T-cell (primary cell): ENCODE results near the gene CAMK4. TPM values are rescaled to one million over a fixed set of nuclear protein-coding genes. Genes with fewer than 3 reads are reported as not detected.

ENCODE experiments used
- ATAC-seq, 4 experiments: fragments of 200-7000 bp in 3 of 4; fragments of 150-1000 bp in 1 of 4; cut with Tn5 transposase; replicated peaks in 1 of 4; 1 replicate in 3 of 4; 2 replicates in 1 of 4; pipeline ENCODE4 v1.10.0; 2021; ENCODE audit warnings: moderate library complexity in 3 of 4, mild to moderate bottlenecking in 2 of 4, moderate number of reproducible peaks in 1 of 4
- CTCF ChIA-PET, 2 donors: fragments of 300-600 bp; sonication (Branson Sonifier 250); formaldehyde crosslinking; loops; one replicate each; lab custom pipeline; 2022; ENCODE audit warnings: antibody characterized with exemption in 2 of 2; lab: Charles Lee
- POLR2A ChIA-PET, 2 donors: fragments of 300-600 bp; sonication (Branson Sonifier 250); formaldehyde crosslinking; loops; one replicate each; lab custom pipeline; 2022; ENCODE audit warnings: antibody characterized with exemption in 2 of 2; lab: Charles Lee
- DNase-seq, 35 experiments: peaks; one replicate each; pipeline versions ENCODE4 v3.0.0 to v3.0.0-alpha.2; 2013 to 2023
- H3K27ac ChIP-seq: one replicate; pipeline ENCODE4 v1.5.1; 2013; ENCODE audit warnings: low read length
- H3K27me3 ChIP-seq, 2 experiments: replicated peaks in 1 of 2; 1 replicate in 1 of 2; 2 replicates in 1 of 2; pipeline versions ENCODE4 v1.6.1 to v1.7.0; 2013; ENCODE audit warnings: low read length in 1 of 2, mixed read lengths in 1 of 2; ENCODE audit not compliant: control insufficient read depth in 2 of 2, insufficient read depth in 2 of 2; ENCODE audit errors: extremely low read depth in 1 of 2
- H3K36me3 ChIP-seq, 2 donors: 1 replicate in 1 of 2; 2 replicates in 1 of 2; pipeline versions ENCODE4 v1.6.1 to v1.7.0; 2013; ENCODE audit warnings: low read length in 1 of 2; ENCODE audit not compliant: control insufficient read depth in 2 of 2, insufficient read depth in 1 of 2; ENCODE audit errors: extremely low read depth in 1 of 2
- H3K4me1 ChIP-seq, 2 experiments: 1 replicate in 1 of 2; 2 replicates in 1 of 2; pipeline versions ENCODE4 v1.6.1 to v1.7.0; 2013; ENCODE audit warnings: low read length in 2 of 2, mixed read lengths in 1 of 2; ENCODE audit not compliant: insufficient read depth in 2 of 2, control insufficient read depth in 1 of 2; ENCODE audit errors: extremely low read depth in 1 of 2
- H3K4me3 ChIP-seq, 2 donors: 1 replicate in 1 of 2; 2 replicates in 1 of 2; pipeline versions ENCODE4 v1.5.1 to v1.7.0; 2013; ENCODE audit warnings: mild to moderate bottlenecking in 2 of 2, low read length in 1 of 2, moderate library complexity in 1 of 2; ENCODE audit not compliant: control insufficient read depth in 1 of 2; ENCODE audit errors: extremely low read depth in 1 of 2
- H3K9me3 ChIP-seq: 2 replicates; pipeline ENCODE4 v1.7.0; 2013
- H3K27ac Mint-ChIP-seq, 2 donors: one replicate each; pipeline ENCODE4 v1.8.0; 2020 to 2021; ENCODE audit warnings: mild to moderate bottlenecking in 2 of 2, mixed read lengths in 2 of 2
- H3K27me3 Mint-ChIP-seq, 2 donors: one replicate each; pipeline ENCODE4 v1.8.0; 2021 to 2022; ENCODE audit warnings: mixed read lengths in 2 of 2
- H3K36me3 Mint-ChIP-seq: one replicate; pipeline ENCODE4 v1.8.0; 2021; ENCODE audit warnings: mixed read lengths
- H3K4me1 Mint-ChIP-seq, 3 donors: one replicate each; pipeline ENCODE4 v1.8.0; 2020 to 2022; ENCODE audit warnings: mixed read lengths in 3 of 3, mild to moderate bottlenecking in 1 of 3
- H3K4me3 Mint-ChIP-seq, 3 donors: one replicate each; pipeline ENCODE4 v1.8.0; 2020 to 2022; ENCODE audit warnings: mild to moderate bottlenecking in 3 of 3, mixed read lengths in 3 of 3, moderate library complexity in 3 of 3
- H3K9me3 Mint-ChIP-seq, 3 donors: one replicate each; pipeline ENCODE4 v1.8.0; 2020 to 2022; ENCODE audit warnings: mixed read lengths in 3 of 3
- WGBS: methylation state at CpG from one replicate; pipeline ENCODE4 v1.1.5; 2013; ENCODE audit warnings: missing lambda C conversion rate; ENCODE audit not compliant: insufficient coverage; 5-methylcytosine and 5-hydroxymethylcytosine counted together
- total RNA-seq, 35 experiments: library from RNA in 6 of 35; stranded (reverse) in 6 of 35; fragments of 120-200 nt in 1 of 35; gene quantifications; one replicate each; pipeline versions ENCODE4 v1.2.1 to v1.2.4 and lab custom pipeline; 2013 to 2026

Gene CAMK4
- total RNA-seq, 5 donors from 2014 or later (not counting 1 experiment from before 2014, with no cell fraction given), result 120 to 274 (median 243) TPM

DNA sequence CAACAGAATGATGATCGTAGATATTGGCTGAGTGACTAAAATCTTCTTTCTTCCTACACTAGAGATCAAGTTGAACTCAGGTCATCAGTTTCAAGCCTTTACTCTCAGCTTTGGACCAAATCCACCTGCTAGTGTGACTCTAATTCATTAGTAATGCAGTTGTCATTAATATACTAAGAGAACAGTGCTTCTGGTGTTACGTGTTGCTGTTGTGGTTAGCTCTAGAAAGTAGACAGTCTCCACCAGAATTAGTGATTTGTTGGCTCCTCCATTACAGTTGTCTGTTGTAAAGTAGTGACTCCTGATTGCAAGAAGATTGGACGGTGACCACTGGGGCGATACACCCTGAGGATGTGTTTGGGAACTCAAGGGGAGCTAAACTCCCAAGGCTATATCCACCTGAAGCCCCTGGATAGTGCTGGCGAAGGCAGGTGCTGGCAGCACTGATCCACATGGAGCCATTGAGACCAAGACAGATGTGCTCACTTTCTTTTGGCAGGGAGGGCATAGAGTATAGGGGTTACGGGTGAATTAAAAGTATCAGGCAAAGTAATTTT, 3.1 kb downstream of the CAMK4 start:
- peaks cover 37 to 62% of the 10 kb centered on the region in 2 experiments for H3K4me1 ChIP-seq
- H3K27me3 ChIP-seq, result no peaks in the 10 kb centered on the region
- Mint-ChIP-seq H3K9me3 (no peaks in the 10 kb centered on the region), H3K27ac (peak overlapping the region; percentile 97 to 98), H3K27me3 (no peaks in the 10 kb centered on the region), H3K4me3 (peak overlapping the region; percentile 97 to 98 (median 98)), H3K4me1 (peaks cover 56 to 75% (median 64%) of the 10 kb centered on the region in 3 donors), H3K36me3 (peaks cover 33% of the 10 kb centered on the region)
- peak overlapping the region; percentile 78 for H3K27ac ChIP-seq
- ChIA-PET CTCF (interaction anchor here (0.8 to 4.1 kb wide), 4 partner anchors 8 to 51 kb away, joined by 3 to 31 read pairs (median 6); no protein-coding TSS in a partner anchor), POLR2A (interaction anchor here (0.6 to 1.2 kb wide), 4 partner anchors 8 to 26 kb away, joined by 3 read pairs; no protein-coding TSS in a partner anchor)
- H3K4me3 ChIP-seq, result peak overlapping the region; percentile 77 to 94
- 38% methylated on average over 3 of the region's 6 CpGs for WGBS
- no peaks in the 10 kb centered on the region for H3K9me3 ChIP-seq
- peak in 2 of 35 experiments; percentile 15 to 28 for DNase-seq
- no peak for ATAC-seq
- peaks cover 0 to 4% of the 10 kb centered on the region in 2 donors for H3K36me3 ChIP-seq

DNA sequence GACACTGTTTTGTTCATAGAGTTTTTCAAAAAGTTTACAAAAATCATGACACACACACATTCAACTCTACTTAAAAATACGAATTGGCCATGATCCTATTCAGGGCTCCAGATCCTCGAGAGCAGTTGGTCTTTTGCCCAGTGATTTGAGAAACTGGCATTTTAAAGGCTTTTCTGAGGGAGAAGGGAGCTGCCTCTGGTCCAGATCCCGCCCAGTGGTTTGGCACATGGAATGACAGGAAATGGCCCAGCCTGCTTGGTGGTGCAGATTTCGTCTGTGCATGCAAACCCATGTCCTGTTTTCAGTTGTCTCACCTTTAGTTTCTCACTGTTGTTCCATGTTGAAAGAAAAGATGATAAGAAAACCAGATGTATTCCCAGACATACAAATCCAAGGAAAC, 3.6 kb downstream of the CAMK4 start:
- H3K27ac ChIP-seq, result peak overlapping the region; percentile 78
- peaks cover 42 to 67% of the 10 kb centered on the region in 2 experiments for H3K4me1 ChIP-seq
- H3K9me3 ChIP-seq, result no peaks in the 10 kb centered on the region
- peaks cover 0 to 4% of the 10 kb centered on the region in 2 donors for H3K36me3 ChIP-seq
- ChIA-PET POLR2A (interaction anchor here in 1 of 2 donors (1.2 kb wide), 1 partner anchor 12 kb away, joined by 3 read pairs; no protein-coding TSS in a partner anchor), CTCF (interaction anchor here (0.8 to 1.3 kb wide), 2 partner anchors 8 to 16 kb away, joined by 3 to 4 read pairs; no protein-coding TSS in a partner anchor)
- Mint-ChIP-seq H3K4me1 (peaks cover 61 to 79% (median 68%) of the 10 kb centered on the region in 3 donors), H3K27me3 (no peaks in the 10 kb centered on the region), H3K27ac (peak overlapping the region; percentile 97 to 98), H3K4me3 (peak overlapping the region; percentile 97 to 98 (median 98)), H3K36me3 (peaks cover 33% of the 10 kb centered on the region), H3K9me3 (no peaks in the 10 kb centered on the region)
- DNase-seq (peak in 16 of 35 experiments; percentile 15 to 63 (median 33)), ATAC-seq (no peak)
- WGBS, result 0% methylated on average over 2 of the region's 4 CpGs
- no peaks in the 10 kb centered on the region for H3K27me3 ChIP-seq
- H3K4me3 ChIP-seq, result peak overlapping the region; percentile 77 to 94

- no peaks in the 10 kb centered on the region for H3K9me3 Mint-ChIP-seq
- Histone ChIP-seq H3K4me1 (peaks cover 39 to 72% of the 10 kb centered on the region in 2 experiments), H3K36me3 (peaks cover 0 to 4% of the 10 kb centered on the region in 2 donors), H3K9me3 (no peaks in the 10 kb centered on the region), H3K4me3 (peak overlapping the region; percentile 16 to 66), H3K27ac (peak overlapping the region; percentile 78), H3K27me3 (no peaks in the 10 kb centered on the region)
- H3K27me3 Mint-ChIP-seq, result no peaks in the 10 kb centered on the region
- CTCF ChIA-PET, result interaction anchor here (1.0 to 2.9 kb wide), 3 partner anchors 26 to 71 kb away, joined by 3 to 15 read pairs (median 4); no protein-coding TSS in a partner anchor
- peaks cover 58 to 80% (median 67%) of the 10 kb centered on the region in 3 donors for H3K4me1 Mint-ChIP-seq
- POLR2A ChIA-PET, result interaction anchor here (0.5 to 0.7 kb wide), 2 partner anchors 8 to 115 kb away, joined by 3 read pairs; no protein-coding TSS in a partner anchor
- WGBS, result no CpG with 5 or more reads among the region's 2 CpGs
- DNase-seq (no peak), ATAC-seq (no peak)
- H3K36me3 Mint-ChIP-seq, result peaks cover 37% of the 10 kb centered on the region
- peak overlapping the region; percentile 82 to 98 (median 84) for H3K4me3 Mint-ChIP-seq
- H3K27ac Mint-ChIP-seq, result peak overlapping the region; percentile 100
These were observed 4.5 kb downstream of the CAMK4 start for GRCh38 chr5:111228520-111229220.

DNA sequence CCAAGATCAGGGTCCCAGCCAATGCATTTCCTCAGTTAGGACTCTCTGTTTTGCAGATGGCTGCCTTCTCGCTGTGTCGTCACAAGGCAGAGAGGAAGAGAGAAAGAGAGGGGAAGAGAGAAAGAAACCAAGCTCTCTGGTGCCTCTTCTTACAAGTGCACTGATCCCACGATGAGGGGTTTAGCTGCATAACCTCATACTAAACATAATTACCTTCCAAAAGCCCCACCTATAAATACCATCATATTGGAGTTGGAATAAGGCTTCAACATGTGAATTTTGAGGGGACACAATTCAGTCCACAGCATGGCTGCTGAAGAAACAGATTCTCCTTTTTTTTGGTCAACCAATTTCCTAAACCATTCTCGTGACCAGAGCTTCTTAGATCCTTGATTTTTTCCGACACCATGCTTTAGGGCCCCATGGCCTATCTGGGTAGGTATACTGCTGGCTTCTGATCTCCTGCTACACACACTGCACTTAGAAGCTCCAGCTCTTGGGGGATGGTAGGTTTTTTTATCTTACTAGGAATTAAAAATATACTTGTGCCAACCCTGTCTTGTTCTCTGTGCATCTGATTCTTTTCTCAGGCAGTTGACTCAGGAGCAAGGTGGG, 5.1 kb downstream of the CAMK4 start:
- Mint-ChIP-seq H3K4me3 (peak overlapping the region; percentile 82 to 98 (median 84)), H3K4me1 (peaks cover 61 to 85% (median 71%) of the 10 kb centered on the region in 3 donors), H3K27me3 (no peaks in the 10 kb centered on the region), H3K9me3 (no peaks in the 10 kb centered on the region), H3K27ac (peak overlapping the region; percentile 100), H3K36me3 (peaks cover 40% of the 10 kb centered on the region)
- WGBS, result 15% methylated on average over 2 of the region's 5 CpGs
- DNase-seq (no peak), ATAC-seq (no peak)
- H3K36me3 ChIP-seq, result peaks cover 0 to 4% of the 10 kb centered on the region in 2 donors
- H3K27ac ChIP-seq, result peak overlapping the region; percentile 78
- H3K4me3 ChIP-seq, result peak overlapping the region; percentile 19 to 66
- H3K4me1 ChIP-seq, result peaks cover 39 to 77% of the 10 kb centered on the region in 2 experiments
- ChIA-PET POLR2A (interaction anchor here (0.5 to 1.5 kb wide), 4 partner anchors 7 to 1476 kb away, joined by 3 to 13 read pairs (median 3); no protein-coding TSS in a partner anchor), CTCF (interaction anchor here (0.5 to 2.9 kb wide), 5 partner anchors 25 to 130 kb away, joined by 3 to 15 read pairs (median 4); no protein-coding TSS in a partner anchor)
- no peaks in the 10 kb centered on the region for H3K9me3 ChIP-seq
- H3K27me3 ChIP-seq, result no peaks in the 10 kb centered on the region

GRCh38 chr5:111229871-111230810, 6.0 kb downstream of the CAMK4 start:
- Histone ChIP-seq H3K27me3 (no peaks in the 10 kb centered on the region), H3K4me1 (peaks cover 43 to 84% of the 10 kb centered on the region in 2 experiments), H3K36me3 (peaks cover 0 to 4% of the 10 kb centered on the region in 2 donors), H3K9me3 (no peaks in the 10 kb centered on the region), H3K4me3 (peak overlapping the region; percentile 19 to 66), H3K27ac (peak overlapping the region; percentile 78)
- no peaks in the 10 kb centered on the region for H3K9me3 Mint-ChIP-seq
- ChIA-PET POLR2A (interaction anchor here (0.5 to 1.5 kb wide), 7 partner anchors 9 to 1475 kb away, joined by 3 to 13 read pairs (median 4); no protein-coding TSS in a partner anchor), CTCF (interaction anchor here in 1 of 2 donors (0.5 to 2.9 kb wide), 6 partner anchors 25 to 301 kb away, joined by 3 to 15 read pairs (median 4); no protein-coding TSS in a partner anchor)
- DNase-seq (peak in 1 of 35 experiments; percentile 73), ATAC-seq (peak; percentile 25 to 68 (median 48))
- H3K36me3 Mint-ChIP-seq, result peaks cover 40% of the 10 kb centered on the region
- no peaks in the 10 kb centered on the region for H3K27me3 Mint-ChIP-seq
- H3K4me1 Mint-ChIP-seq, result peaks cover 69 to 91% (median 79%) of the 10 kb centered on the region in 3 donors
- H3K4me3 Mint-ChIP-seq, result peak overlapping the region; percentile 82 to 98 (median 84)
- H3K27ac Mint-ChIP-seq, result peak overlapping the region; percentile 100
- WGBS, result no CpG with 5 or more reads among the region's 4 CpGs
